Measurements from ENCODE around the gene DUS3L. TPM values are rescaled to one million over a fixed set of nuclear protein-coding genes. Genes with fewer than 3 reads are reported as not detected.

Gene DUS3L
- total and polyA plus RNA-seq, 11 donors: 12.0 to 20.7 (median 15.8) TPM

DNA sequence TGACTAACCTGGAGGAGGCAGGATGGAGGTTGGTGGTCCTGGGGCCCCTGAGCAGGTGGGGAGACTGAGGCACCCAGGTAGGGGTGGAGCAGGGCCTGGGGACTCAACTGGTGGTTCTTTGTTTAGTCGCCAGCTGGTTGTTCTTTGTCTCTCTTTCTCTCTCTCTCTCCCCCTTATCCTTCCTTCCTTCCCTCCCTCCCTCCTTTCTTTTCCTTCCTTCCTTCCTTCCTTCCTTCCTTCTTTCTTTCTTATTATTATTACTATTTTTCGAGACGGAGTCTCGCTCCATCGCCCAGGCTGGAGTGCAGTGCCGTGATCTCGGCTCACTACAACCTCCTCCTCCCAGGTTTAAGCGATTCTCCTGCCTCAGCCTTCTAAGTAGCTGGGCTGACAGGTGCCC is 7.3 kb upstream of the DUS3L start:
- intact Hi-C loops (cut with DNase I): loop anchor here in 1 of 10 donors (10.0 kb wide), 1 partner anchor 113 kb away; the partner anchor contains the start of genes HSD11B1L and MICOS13
- Histone ChIP-seq H3K27me3 (peaks cover 0 to 34% (median 16%) of the 10 kb centered on the region in 9 donors), H3K4me1 (peaks cover 0 to 26% (median 1%) of the 10 kb centered on the region in 12 donors), H3K27ac (peak overlapping the region in 1 of 12 donors; percentile 76), H3K4me3 (no peak overlapping the region), H3K9me3 (no peaks in the 10 kb centered on the region), H3K36me3 (no peaks in the 10 kb centered on the region)
- no peak for ATAC-seq
- WGBS, 4 donors: 68 to 91% (median 79%) methylated on average over 8 of the region's 8 CpGs
- TF ChIP-seq, protein P1, sequence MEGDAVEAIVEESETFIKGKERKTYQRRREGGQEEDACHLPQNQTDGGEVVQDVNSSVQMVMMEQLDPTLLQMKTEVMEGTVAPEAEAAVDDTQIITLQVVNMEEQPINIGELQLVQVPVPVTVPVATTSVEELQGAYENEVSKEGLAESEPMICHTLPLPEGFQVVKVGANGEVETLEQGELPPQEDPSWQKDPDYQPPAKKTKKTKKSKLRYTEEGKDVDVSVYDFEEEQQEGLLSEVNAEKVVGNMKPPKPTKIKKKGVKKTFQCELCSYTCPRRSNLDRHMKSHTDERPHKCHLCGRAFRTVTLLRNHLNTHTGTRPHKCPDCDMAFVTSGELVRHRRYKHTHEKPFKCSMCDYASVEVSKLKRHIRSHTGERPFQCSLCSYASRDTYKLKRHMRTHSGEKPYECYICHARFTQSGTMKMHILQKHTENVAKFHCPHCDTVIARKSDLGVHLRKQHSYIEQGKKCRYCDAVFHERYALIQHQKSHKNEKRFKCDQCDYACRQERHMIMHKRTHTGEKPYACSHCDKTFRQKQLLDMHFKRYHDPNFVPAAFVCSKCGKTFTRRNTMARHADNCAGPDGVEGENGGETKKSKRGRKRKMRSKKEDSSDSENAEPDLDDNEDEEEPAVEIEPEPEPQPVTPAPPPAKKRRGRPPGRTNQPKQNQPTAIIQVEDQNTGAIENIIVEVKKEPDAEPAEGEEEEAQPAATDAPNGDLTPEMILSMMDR (IDR thresholded peaks at IDR 0.05): no peak
- no peak for TF ChIP-seq POLR2A (IDR thresholded peaks at IDR 0.05)
- DNase-seq: no peak

DNA sequence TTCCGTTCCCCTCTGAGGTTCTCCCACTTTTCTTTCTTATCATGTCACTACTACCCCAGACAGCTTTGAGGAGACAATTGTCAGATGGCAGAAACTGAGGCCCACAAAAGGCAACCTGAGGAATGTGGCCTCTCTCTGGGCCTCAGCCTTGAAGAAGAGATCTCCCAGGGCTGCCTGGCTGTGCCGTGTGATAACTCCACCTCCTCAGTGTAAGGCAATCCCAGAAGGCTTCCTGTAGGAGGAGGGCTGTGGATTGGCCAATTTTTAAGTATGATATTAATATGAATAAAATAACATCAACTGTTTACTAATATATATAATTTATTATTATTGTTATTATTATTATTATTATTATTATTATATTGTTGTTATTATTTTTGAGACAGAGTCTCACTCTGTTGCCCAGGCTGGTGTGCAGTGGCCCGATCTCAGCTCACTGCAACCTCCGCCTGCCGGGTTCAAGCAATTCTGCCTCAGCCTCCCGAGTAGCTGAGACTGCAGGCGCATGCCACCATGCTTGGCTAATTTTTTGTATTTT is 4.5 kb upstream of the DUS3L start:
- H3K36me3 ChIP-seq: no peaks in the 10 kb centered on the region
- peaks cover 0 to 15% (median 3%) of the 10 kb centered on the region in 9 donors for H3K27me3 ChIP-seq
- TF ChIP-seq POLR2A (IDR thresholded peaks at IDR 0.05): no peak
- TF ChIP-seq, protein P1 (IDR thresholded peaks at IDR 0.05): no peak
- H3K4me1 ChIP-seq: peaks cover 0 to 18% (median 4%) of the 10 kb centered on the region in 12 donors
- no peak overlapping the region for H3K4me3 ChIP-seq
- 85 to 94% (median 90%) methylated on average over 7 of the region's 7 CpGs for WGBS, 4 donors
- intact Hi-C loops (cut with DNase I): loop anchor here in 1 of 10 donors (10.0 kb wide), 1 partner anchor 111 kb away; the partner anchor contains the start of genes HSD11B1L and MICOS13
- DNase-seq (no peak), ATAC-seq (no peak)
- no peaks in the 10 kb centered on the region for H3K9me3 ChIP-seq
- no peak overlapping the region for H3K27ac ChIP-seq

DNA sequence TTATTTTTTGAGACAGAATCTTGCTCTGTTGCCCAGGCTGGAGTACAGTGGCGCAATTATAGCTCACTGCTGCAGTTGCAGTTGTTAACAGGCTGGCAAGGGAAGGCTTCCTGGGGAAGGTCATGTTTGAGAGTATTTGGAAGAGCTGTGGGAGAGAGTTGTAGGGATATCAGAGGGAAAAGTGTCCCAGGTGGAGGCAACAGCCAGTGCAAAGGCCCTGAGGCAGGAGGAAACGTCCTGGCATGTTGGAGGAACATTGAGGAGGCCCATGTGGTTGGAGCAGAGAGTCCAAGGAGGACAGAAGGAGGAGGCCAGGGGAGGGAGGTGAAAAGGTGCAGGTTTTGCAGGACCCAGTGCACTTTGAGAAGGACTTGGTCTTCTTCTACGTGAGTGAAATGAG is 2.2 kb upstream of the DUS3L start:
- no peak for TF ChIP-seq POLR2A (IDR thresholded peaks at IDR 0.05)
- TF ChIP-seq, protein P1 (IDR thresholded peaks at IDR 0.05): no peak
- Histone ChIP-seq H3K36me3 (peaks cover 2 to 19% (median 18%) of the 10 kb centered on the region in 9 donors), H3K9me3 (no peaks in the 10 kb centered on the region), H3K27me3 (no peaks in the 10 kb centered on the region), H3K27ac (no peak overlapping the region), H3K4me1 (peaks cover 0 to 11% (median 6%) of the 10 kb centered on the region in 12 donors), H3K4me3 (no peak overlapping the region)
- DNase-seq: no peak
- intact Hi-C loops (cut with DNase I): loop anchor here in 3 of 10 donors (5.0 to 10.0 kb wide), 3 partner anchors 71 to 171 kb away; partner anchors contain the start of genes CATSPERD (in 1 of the 3), HSD11B1L (in 1 of the 3), LONP1 (in 1 of the 3) and MICOS13 (in 1 of the 3)
- no peak for ATAC-seq
- WGBS, 4 donors: 82 to 100% (median 89%) methylated on average over 3 of the region's 3 CpGs

DNA sequence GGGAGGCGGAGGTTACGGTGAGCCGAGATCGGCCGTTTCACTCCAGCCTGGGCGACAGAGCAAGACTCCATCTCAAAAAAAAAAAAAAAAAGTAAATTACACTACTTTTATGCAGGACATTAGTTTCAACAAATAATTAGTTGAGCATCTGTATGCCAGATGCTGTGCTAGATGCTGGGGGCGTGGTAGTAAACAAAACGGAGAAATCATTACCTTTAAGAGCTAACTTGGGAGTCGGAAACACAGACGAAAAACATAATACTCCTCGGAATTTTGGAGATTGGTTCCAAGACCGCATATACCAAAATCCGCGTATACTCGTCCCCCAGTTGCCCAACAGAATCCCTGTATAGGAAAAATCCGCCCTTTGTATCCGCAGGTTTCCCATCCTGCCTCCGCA is 1.3 kb upstream of the DUS3L start:
- intact Hi-C loops (cut with DNase I): loop anchor here in 3 of 10 donors (5.0 to 10.0 kb wide), 3 partner anchors 70 to 170 kb away; partner anchors contain the start of genes CATSPERD (in 1 of the 3), HSD11B1L (in 1 of the 3), LONP1 (in 1 of the 3) and MICOS13 (in 1 of the 3)
- no peaks in the 10 kb centered on the region for H3K9me3 ChIP-seq
- H3K36me3 ChIP-seq: peaks cover 2 to 29% (median 28%) of the 10 kb centered on the region in 9 donors
- H3K4me1 ChIP-seq: peaks cover 0 to 11% (median 6%) of the 10 kb centered on the region in 12 donors
- H3K27me3 ChIP-seq: no peaks in the 10 kb centered on the region
- no peak overlapping the region for H3K27ac ChIP-seq
- WGBS, 4 donors: 94 to 98% (median 95%) methylated on average over 18 of the region's 18 CpGs
- TF ChIP-seq POLR2A (IDR thresholded peaks at IDR 0.05): no peak
- TF ChIP-seq, protein P1 (IDR thresholded peaks at IDR 0.05): no peak
- DNase-seq (no peak), ATAC-seq (no peak)
- no peak overlapping the region for H3K4me3 ChIP-seq
